ENCODE data around the gene GSTK1.
A peak's percentile ranks its signal among the peaks of the same experiment; 100 is the strongest.

Gene GSTK1

GRCh38 chr7:143318661-143319060 is 55.4 kb downstream of the GSTK1 start:
- Mint-ChIP-seq H3K9me3 (no peaks in the 10 kb centered on the region), H3K27ac (peak overlapping the region; percentile 58 to 90 (median 86)), H3K36me3 (ENCODE audit: low read depth) (peaks cover 7% of the 10 kb centered on the region), H3K4me3 (no peak overlapping the region), H3K27me3 (ENCODE audit: low read depth) (no peaks in the 10 kb centered on the region), H3K4me1 (peaks cover 41% of the 10 kb centered on the region)
- no peak for TF ChIP-seq CTCF (IDR thresholded peaks at IDR 0.05; ENCODE audit: unreplicated experiment in 3 of 3)

All from nephron (organoid).